Tongue (tissue), 2 donors: ENCODE data around the gene NRG4. TPM values are rescaled to one million over a fixed set of nuclear protein-coding genes. Genes with fewer than 3 reads are reported as not detected.
"Not testable (repeated sequence)": the region's sequence is repeated elsewhere in the genome, so short reads cannot be mapped to it uniquely, and the experiment has no call there.

ENCODE experiments used
- DNase-seq: peaks from one replicate; pipeline ENCODE4 v3.0.0-alpha.2; 2015
- total RNA-seq: library from RNA; depleted of rRNA; stranded (reverse); fragments of >200 nt; gene quantifications from one replicate; pipeline ENCODE4 v1.2.3, GENCODE V29; 2014

Gene NRG4
- total RNA-seq, 1 donor from 2014 or later = not detected

DNA sequence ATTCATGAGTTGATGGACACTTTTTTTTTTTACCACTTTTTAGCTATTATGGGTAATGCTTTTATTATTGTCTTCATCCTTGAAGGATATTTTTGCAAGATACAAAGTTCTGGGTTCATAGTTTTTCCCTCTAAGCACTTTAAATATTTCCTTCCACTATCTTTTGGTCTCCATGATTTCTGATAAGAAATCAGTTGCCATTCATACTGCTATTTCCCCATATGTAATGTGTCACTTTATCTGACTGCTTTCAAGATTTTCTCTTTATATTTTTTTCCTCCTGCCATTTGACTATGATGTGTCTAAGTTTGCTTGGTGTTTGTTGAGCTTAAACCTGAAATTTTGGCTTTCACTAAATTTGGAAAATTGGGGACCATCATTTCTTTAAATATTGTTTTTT, 19.3 kb downstream of the NRG4 start:
- no peak for DNase-seq

DNA sequence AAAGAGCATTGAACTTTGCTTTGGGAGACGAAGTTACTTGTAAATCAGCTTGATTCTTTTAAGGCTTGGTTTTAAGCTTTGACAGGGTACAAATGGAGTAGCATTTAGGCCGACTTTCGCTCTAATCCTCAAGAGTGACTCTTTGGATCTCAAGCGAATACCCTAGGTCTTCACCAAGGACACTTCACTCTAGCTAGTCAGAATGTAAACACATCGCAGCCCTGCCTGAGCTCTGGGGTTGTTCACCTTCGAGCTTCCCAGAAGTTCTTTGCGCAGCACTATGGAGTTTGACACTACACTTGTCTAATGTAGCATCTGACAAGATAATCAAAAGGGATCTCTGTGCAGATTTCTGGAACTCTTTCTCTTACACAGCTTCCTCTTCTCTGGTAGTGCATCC, 22.3 kb downstream of the NRG4 start:
- DNase-seq = no peak

DNA sequence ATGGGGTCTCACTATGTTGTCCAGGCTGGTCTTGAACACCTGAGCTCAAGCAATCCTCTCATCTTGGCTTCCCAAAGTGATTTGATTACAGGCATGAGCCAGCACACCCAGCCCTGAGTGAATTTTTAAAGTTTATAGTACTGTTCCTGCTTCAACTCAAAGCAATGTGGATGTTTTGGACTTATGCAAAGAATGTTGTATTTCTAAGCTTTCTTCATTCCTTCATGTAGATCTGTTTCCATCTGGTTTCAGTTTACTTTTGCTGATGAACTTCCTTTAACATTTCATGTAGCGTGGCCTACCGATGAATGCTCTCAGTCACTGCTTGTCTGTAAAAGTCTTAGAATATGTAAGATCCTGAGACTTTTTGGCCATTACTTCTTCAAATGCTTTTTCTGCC, 23.2 kb downstream of the NRG4 start:
- peak; percentile 8 for DNase-seq

DNA sequence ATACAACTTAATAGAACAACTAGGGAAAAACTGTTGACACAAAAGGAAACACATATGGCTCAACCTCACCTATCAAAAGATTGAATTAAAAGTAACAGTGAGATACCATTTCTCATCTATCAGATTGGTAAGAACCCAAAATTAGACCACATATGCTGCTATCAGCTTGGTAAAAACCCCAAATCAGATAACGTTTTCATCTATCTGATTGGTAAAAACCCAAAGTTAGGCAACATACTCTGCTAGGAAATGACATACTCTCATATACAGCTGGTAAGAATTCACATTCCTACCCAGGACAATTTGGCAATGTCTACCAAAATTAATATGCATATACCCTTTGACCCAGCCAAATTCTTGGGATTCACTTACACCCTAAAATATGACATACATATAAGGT, 26.3 kb downstream of the NRG4 start:
- DNase-seq = no peak

DNA sequence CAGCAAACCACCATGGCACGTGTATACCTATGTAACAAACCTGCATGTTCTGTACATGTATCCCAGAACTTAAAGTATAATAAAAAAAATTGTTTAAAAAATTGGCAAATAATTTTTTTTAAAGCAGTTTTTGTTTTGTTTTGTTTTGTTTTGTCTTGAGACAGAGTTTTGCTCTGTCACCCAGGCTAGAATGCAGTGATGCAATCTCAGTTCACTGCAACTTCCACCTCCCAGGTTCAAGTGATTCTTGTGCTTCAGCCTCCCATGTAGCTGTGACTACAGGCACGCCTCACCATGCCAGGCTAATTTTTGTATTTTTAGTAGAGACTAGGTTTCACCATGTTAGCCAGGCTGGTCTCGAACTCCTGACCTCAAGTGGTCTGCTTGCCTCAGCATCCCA, 27.5 kb downstream of the NRG4 start:
- not testable (repeated sequence) for DNase-seq

DNA sequence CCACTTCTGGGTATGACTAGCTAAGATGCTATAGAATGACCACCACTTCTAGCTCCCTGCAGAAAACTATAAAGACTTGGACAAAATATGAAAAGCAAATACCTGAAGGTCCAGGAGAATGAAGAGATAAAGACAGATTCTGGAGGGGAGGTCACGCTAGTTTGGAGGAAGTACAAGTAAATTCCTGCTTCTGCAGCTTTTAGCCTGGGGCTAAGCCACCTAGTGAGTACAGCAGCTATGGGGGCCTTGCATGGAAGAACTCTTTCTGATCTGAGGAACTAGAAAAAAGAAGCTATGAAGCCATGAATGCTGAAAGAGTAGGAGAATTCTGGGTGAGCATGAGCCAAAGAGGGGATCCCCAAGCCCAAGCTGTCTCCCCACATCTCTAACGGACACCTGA, 29.8 kb downstream of the NRG4 start:
- no peak for DNase-seq

DNA sequence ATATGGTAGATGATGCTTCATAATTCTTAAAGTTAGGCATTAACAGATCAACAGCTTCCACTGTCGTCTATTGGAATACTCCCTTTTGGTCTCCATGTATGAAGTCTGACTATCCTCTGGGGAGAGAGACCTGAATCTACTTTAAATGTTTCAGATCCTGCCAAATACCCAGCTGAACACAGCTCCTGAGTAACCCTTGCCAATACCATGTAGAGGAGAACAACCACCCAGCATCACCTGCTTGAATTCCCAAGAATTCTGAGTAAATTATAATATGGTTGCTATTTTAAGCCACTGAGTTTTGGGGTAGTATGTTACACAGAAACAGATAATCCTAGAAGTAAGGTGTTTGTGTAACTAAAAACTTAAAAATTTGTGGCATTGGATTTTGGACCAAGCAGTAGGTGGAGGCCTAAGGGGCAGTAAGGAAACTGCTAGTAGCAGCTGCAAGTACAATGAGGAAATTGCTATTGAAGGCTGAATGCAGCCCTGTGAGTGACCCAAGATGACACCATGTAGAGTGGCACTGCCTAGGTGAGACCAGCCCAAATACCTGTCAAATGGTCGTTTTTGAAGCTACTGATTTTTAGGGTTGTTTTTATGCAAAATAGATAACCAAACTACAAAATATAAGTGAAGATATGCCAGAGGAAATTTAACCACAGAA, 30.9 kb downstream of the NRG4 start:
- no peak for DNase-seq

DNA sequence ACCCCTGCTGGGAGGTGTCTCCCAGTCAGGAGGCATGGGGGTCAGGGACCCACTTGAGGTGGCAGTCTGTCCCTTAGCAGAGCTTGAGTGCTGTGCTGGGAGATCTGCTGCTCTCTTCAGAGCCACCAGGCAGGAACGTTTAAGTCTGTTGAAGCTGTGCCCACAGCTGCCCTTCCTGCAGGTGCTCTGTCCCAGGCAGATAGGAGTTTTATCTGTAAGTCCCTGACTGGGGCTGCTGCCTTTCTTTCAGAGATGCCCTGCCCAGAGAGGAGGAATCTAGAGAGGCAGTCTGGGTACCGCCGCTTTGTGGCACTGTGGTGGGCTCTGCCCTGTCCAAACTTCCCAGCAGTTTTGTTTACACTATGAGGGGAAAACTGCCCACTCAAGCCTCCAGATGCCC, 35.5 kb downstream of the NRG4 start:
- not testable (repeated sequence) for DNase-seq

DNA sequence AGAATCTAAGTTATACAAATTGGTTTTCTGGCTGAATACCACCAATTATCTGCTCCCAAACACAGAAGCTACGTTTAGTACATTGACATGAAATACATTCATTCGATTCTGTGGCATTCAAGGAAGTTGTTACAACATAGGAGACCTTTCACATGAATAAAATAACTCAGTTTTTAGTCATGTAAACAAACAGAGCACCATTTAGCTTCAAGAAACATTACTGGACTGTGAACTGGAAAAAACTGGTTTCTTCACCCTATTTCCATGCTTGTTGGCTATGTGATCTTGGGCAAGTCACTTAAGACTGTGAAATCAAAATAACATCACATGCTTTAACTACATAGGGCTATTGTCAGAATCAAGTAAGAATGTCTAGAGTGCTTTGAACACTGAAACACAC, 46.2 kb downstream of the NRG4 start:
- no peak for DNase-seq

DNA sequence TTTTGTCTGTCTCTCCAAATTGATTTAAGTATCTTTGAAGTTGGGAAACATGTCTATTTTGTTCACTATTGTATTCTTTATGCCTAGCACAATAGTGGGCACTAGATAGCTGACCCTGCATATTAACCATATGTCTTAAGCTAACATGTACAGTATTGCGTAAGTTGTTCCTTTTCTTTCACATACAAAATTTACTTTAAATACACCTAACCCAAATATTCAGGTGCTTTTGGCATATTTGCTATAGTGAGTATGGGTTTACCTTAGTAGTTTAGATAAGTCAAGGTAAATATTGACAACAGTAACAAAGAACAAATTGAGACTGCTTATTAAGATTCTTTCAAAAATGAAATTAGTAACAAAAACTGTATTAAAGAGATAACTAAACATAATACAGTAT, 50.9 kb downstream of the NRG4 start:
- DNase-seq = no peak

DNA sequence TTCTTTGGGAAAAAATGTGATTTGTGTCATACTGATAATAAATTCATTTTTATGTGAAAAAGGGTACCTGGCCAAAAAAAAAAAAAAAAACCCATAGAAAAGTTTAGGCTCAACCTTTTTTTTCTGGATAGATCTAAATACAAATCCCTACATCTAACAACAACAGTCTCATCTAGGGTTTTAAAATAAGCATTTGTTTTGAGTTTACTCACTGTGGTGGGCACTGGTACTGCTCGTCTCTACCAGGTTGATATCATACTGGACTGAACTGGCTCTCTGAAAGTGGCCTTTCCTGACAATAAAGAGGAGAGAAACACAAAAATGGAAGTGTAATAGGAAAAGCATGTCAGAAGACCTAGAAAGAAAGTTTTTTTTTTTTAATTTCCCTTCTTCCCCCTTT, 56.5 kb downstream of the NRG4 start:
- DNase-seq = no peak

DNA sequence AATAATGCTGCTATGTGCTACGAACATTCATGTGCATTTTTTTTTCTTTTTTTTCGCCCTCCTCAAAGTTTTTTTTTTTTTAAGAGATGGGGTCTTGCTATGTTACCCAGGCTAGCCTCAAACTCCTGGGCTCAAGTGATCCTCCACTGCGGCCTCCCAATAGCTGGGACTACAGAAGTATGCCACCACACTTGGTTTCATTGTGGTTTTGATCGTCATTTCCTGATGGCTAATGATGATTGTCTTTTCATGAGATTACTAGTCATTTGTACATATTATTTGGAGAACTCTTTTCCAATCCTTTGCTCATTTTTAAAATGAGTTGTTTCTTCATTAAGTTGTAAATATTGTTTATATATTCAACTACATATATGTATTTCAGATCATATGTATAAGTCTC, 59.7 kb downstream of the NRG4 start:
- DNase-seq = no peak

DNA sequence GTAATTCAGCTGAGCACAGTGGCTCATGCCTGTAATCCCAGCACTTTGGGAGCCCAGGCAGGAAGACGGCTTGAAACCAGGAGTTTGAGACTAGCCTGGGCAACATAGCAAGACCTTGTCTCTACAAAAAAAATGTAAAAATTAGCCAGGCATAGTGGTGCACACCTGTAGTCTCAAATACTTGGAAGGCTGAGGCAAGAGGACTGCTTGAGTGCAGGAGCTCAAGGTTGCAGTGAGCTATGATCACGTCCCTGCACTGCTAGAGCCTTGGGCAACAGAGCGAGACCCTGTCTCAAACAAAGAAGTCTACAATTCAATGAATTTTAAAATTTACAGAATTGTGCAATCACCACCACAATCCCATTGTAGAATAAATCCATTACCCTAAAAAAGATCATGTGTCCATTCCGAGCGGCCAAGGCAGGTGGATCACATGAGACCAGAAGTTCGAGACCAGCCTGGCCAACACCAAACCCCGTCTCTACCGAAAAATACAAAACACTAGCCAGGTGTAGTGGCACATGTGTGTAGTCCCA, 63.4 kb downstream of the NRG4 start:
- DNase-seq = no peak

DNA sequence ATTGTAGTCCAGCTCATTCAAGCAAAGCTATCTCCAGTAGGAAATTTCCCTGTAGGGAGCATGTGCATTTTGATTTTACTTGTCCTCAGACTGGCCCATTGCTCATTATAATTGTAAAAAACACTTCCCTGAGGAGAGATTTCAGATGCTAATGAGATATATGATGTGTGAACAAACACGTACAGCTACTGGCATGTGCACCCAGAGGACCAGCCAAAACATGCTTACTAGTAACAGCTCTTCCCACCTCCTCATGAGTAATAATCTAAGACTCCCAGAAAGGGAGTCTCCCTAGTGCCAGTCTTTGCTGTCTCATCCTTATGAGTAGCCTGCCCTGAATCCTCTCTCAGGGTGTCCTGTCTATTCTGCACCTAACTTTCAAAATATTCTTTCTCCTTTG, 65.1 kb downstream of the NRG4 start:
- no peak for DNase-seq

DNA sequence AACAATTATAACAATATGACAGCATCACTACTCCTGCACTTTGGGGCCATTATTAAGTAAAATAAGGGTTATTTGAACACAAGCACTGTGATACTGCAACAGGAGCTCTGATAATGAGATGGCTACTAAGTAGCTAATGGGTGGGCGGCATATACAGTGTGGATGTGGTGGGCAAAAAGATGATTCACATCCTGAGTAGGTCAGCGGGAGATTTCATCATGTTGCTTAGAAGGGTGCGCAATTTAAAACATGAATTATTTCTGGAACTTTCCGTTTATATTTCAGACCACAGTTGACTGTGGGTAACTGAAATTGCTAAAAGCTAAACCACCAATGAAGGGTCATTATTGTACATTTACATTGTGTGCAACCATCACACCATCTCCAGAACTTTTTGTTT, 66.3 kb downstream of the NRG4 start:
- DNase-seq = no peak

DNA sequence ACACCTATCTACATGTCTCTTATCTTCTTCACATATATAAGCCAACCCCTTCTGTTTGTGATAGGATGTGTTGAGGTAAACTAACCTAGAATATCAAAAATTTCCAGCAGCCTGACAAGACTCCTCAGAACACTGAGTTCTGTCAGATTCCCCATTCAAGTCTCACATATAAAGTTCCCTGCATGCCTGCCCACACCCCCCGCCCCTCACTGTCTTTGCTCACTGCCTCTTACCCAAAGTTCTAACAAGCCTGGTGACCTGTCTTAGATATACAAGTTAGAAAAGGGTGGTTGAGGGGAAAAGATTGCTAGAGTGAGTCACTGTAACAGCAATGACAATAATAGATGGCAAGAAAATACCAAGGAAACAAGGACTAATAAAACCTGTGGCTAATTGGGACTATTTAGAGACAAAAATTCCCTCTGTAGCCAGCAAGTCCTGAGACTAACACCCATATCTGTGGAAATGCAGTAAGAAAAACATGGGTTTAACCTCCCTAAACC, 68.5 kb downstream of the NRG4 start:
- no peak for DNase-seq

DNA sequence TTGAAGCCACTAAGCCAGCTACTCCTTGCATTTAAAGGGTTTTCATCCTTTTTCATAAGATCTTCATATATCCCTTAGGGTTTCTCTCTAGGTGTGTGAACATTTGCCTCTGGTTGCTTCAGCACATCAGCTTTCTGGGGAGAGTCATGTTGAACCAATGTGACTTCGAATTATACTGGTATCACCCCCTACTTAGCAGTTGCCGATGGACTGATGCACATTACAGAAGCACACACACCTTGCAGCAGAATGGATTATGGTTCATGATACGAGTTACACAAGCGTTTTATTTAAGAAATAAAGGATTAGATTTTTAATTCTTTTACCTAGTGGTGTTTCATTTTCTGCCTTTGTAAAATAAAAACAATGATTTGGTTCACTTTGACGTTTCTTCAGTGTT, 69.0 kb downstream of the NRG4 start:
- DNase-seq = no peak

DNA sequence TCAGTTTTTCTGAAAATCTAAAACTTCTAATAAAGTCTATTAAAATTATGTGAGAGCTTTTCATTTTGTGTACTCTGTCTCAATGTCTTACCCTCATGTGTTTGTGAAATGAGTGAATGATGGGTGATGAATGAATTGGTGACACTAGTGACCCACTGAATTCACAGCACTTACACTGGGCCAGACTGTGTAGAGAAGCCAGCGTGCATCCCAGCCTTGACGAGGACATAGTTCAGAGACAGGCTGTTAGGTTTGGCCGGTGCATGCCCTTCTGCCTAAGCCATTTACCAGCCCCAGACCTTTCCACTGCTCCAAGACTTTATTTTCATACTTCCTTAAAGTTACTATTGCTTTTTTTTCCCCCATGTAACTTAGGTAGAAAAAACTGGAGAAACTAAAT, 69.8 kb downstream of the NRG4 start:
- no peak for DNase-seq

DNA sequence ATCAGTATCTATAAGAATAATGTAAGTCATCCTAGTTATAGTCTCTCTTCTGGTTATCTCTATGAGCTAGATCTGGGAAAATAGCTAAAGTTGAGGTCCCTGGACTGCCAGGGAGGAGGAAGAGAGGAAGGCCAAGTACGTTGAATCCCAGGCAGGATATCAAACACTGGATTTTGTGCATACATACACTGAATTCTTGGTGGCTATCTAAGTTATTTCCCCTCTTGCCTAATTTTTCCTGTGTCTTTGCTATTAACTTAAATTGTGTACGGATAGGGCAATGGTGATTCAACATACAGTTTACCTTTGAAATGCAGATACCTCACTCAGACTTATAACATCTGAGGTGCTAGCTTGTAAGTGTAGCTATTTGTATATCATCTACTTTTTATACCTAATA, 81.4 kb downstream of the NRG4 start:
- no peak for DNase-seq

DNA sequence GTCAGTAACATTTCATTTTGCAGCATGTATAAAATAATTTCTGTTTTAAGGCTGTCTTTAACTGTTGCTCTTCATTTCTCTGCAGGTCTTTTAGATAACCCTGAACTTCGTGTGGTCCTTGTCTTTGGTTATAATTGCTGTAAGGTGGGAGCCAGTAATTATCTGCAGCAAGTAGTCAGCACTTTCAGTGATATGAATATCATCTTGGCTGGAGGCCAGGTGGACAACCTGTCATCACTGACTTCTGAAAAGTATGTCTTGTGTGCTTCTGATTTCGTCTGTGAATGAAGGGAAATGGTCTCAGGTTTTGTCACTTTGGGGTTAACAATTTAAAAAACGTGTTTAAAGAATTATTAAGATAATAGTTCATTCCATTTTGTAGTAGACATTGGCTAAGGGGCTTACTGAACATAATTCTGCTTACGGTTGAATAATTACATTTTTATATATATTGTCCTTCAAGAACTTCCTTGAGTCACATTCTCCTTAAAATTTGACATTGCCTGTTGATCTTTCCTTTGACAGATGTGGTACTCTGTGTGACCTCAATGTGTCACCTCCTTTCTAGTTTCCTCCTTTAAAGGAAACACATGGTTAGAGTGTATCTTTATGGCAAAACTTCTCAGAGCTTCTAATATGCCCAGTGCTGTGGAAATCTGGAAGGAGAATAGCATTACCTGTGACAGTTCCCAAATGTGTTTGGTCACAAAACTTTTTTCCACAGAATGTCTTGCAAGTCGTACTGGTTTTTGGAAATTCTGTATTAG, 82.2 kb downstream of the NRG4 start:
- DNase-seq = no peak

DNA sequence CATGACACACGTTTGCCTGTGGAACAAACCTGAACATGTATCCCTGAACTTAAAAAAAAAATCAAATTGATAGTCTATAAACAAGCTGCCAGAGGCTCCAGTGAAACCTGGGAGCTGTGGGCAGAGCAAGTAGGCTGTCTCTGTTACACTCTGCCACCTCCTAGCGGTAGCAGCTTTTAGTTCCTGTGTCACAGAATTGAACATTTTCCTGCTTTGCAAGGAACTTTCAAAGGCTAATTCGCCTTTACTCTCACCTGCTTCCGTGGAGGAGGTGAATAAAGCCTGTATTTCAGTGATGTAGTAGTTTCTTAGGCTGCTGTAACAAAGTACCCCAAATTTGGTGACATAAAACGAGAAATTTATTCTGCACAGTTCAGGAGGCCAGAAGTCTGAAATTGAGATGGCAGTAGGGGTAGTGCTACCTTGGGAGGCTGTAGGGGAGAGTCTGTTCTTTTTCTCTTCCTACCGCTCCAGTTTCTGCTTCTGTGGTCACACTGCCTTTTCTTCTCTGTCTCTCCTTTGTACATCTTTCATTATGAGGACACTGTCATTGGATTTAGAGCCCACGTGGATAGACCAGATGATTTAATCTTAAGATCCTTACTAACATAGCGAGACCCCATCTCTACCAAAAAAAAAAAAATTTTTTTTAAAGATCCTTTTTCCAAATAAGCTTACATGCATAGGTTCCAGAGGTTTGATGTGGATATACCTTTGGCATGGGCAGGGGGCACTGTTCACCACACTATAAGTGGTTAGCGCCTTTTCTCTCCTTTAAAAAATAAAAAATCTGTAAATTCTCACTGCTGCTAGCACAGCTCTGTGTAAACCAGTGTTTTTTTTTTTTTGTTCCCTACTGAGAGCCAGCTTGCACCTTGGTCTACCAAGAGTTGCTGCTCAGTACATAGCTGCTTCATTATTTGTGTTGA, 83.3 kb downstream of the NRG4 start:
- peak; percentile 26 for DNase-seq

DNA sequence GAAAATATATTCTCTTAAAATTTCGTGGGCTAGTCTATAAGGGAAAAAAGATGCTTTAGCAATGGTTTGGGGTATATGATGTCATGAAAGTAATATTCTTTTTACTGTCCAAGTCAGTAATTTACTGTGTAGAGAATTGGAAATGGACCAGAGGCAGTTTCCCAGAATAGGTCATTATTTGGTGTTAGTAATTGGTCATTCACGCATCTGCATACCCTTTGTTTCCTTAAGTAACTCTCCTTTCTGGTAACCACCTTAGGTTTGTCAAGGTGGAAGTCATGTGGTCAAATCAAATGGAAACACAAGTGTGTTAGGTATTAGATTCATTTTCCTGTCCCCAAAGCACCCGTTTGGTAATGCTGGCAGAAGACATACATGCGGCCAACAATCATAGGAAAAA, 84.6 kb downstream of the NRG4 start:
- DNase-seq = no peak

DNA sequence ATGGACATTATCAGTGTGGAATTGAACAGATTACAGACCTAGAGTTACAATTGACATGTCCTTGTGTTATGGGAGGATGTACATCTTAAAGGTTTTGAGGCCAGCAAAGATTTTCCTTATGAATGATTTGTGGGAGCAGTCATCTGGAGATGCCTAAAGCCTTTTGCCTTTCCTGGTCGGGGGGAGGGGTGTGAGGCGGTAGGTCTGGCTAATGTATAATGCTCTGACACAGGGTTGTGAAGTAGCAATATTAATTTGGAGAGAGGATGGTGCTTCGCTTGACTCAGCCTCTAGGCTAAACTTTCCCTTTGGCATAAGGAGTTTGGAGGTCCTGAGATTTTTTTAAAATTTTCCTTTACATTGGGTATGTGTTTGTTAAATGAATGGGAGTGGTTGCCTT, 85.3 kb downstream of the NRG4 start:
- no peak for DNase-seq
